GM12878 (cell line): ENCODE results near the gene RETSAT. TPM values are rescaled to one million over a fixed set of nuclear protein-coding genes. Genes with fewer than 3 reads are reported as not detected.
A peak's percentile ranks its signal among the peaks of the same experiment; 100 is the strongest.

Experiments used
- ATAC-seq: fragments of 200-7000 bp; cut with Tn5 transposase; 3 replicates; pipeline ENCODE4 v1.9.1; 2020; ENCODE audit warnings: mild to moderate bottlenecking, moderate library complexity
- BruUV-seq: library from RNA; stranded (reverse); fragments of 400-500 nt; replicated peaks from 2 replicates; lab custom pipeline; 2021; lab: Mats Ljungman, UMichigan
- CTCF ChIA-PET: fragments of 300-600 bp; sonication (Branson Sonifier 250); formaldehyde crosslinking; extraction: SDS; loops from one replicate; lab custom pipeline; 2021; ENCODE audit warnings: inconsistent platforms; lab: Yijun Ruan, JAX
- POLR2A ChIA-PET: fragments of 350-600 bp; formaldehyde crosslinking; extraction: SDS; loops from one replicate; lab custom pipeline; 2021; ENCODE audit warnings: inconsistent platforms; lab: Charles Lee
- RAD21 ChIA-PET: fragments of 300-600 bp; sonication (Branson Sonifier 250); formaldehyde crosslinking; loops from one replicate; lab custom pipeline; 2023; ENCODE audit warnings: antibody characterized with exemption; ENCODE audit not compliant: unreplicated experiment; lab: Charles Lee
- SMC1A ChIA-PET: fragments of 300-600 bp; sonication (Branson Sonifier 250); formaldehyde crosslinking; loops from one replicate; lab custom pipeline; 2023; ENCODE audit not compliant: unreplicated experiment, uncharacterized antibody; lab: Charles Lee
- DNase-seq: peaks from one replicate; pipeline ENCODE4 v3.0.0-alpha.2; 2011; ENCODE audit warnings: low read depth, low spot score
- FAIRE-seq: peaks from 3 replicates; lab custom pipeline; 2011; peaks lifted over from hg19 to GRCh38; lab: Jason Lieb, UNC
- H2AFZ ChIP-seq: 2 replicates; pipeline ENCODE4 v1.6.0; 2011; ENCODE audit warnings: low read depth, low read length, control low read depth; ENCODE audit not compliant: control insufficient read depth
- H3K27ac ChIP-seq: 2 replicates; pipeline ENCODE4 v1.5.1; 2011; ENCODE audit warnings: control low read depth; ENCODE audit not compliant: control insufficient read depth, insufficient read depth
- H3K27me3 ChIP-seq, 2 experiments: replicated peaks in 1 of 2; 2 replicates each; pipeline versions ENCODE4 v1.6.0 to v1.6.1; 2011; ENCODE audit warnings: low read length in 1 of 2; ENCODE audit not compliant: control insufficient read depth in 2 of 2, insufficient read depth in 2 of 2
- H3K36me3 ChIP-seq, 2 experiments: 2 replicates each; pipeline ENCODE4 v1.5.1; 2011; ENCODE audit warnings: low read length in 1 of 2; ENCODE audit not compliant: control insufficient read depth in 2 of 2, insufficient read depth in 2 of 2
- H3K4me1 ChIP-seq: 2 replicates; pipeline ENCODE4 v1.6.1; 2011; ENCODE audit warnings: mild to moderate bottlenecking, low read length, moderate library complexity, mixed read lengths; ENCODE audit not compliant: control insufficient read depth, insufficient read depth
- H3K4me2 ChIP-seq: 2 replicates; pipeline ENCODE4 v1.6.0; 2011; ENCODE audit warnings: control low read depth; ENCODE audit not compliant: control insufficient read depth, insufficient read depth
- H3K4me3 ChIP-seq: fragments of 200-600 bp; sonication (generic); 2 replicates; pipeline ENCODE4 v1.5.1; 2016
- H3K79me2 ChIP-seq: 2 replicates; pipeline ENCODE4 v1.6.0; 2011; ENCODE audit warnings: low read length; ENCODE audit not compliant: control insufficient read depth, insufficient read depth
- H3K9ac ChIP-seq: 2 replicates; pipeline ENCODE4 v1.8.0; 2011; ENCODE audit warnings: low read length, control low read depth, mixed read lengths; ENCODE audit not compliant: control insufficient read depth, insufficient read depth
- H3K9me3 ChIP-seq: replicated peaks from 3 replicates; pipeline ENCODE4 v1.5.1; 2011; ENCODE audit warnings: mild to moderate bottlenecking, low read length; ENCODE audit not compliant: control insufficient read depth, insufficient read depth
- H4K20me1 ChIP-seq: 2 replicates; pipeline ENCODE4 v1.6.0; 2011; ENCODE audit not compliant: control insufficient read depth, insufficient read depth
- NR2F1 ChIP-seq: fragments of 450-650 bp; conservative IDR thresholded peaks from 2 replicates; pipeline ENCODE4 v1.6.1; 2017; ENCODE audit warnings: mild to moderate bottlenecking
- RFX5 ChIP-seq: IDR thresholded peaks from 2 replicates; pipeline ENCODE4 v1.6.1; 2011; ENCODE audit warnings: low read depth, low read length, improper control_type of control experiment
- SUZ12 ChIP-seq: fragments of 200-600 bp; sonication (generic); IDR thresholded peaks from one replicate; pipeline ENCODE4 v1.6.1; 2018; ENCODE audit warnings: antibody characterized with exemption, mild to moderate bottlenecking; ENCODE audit not compliant: unreplicated experiment
- WGBS: methylation state at CpG from one replicate; pipeline ENCODE4 v1.1.6; 2016; ENCODE audit warnings: low lambda C conversion rate; ENCODE audit not compliant: insufficient replicate concordance, insufficient coverage; ENCODE audit errors: missing lambda C conversion rate; 5-methylcytosine and 5-hydroxymethylcytosine counted together
- in situ Hi-C: fragments of 300-500 bp; cut with MboI; formaldehyde crosslinking; loops from 9 replicates; pipeline ENCODE4 v1.14.3; 2018; ENCODE audit warnings: mixed read lengths
- intact Hi-C: fragments of 100-400 bp; cut with micrococcal nuclease; formaldehyde crosslinking; loops from one replicate; pipeline ENCODE4 v1.14.2; 2022; ENCODE audit not compliant: unreplicated experiment
- polyA plus RNA-seq, 11 experiments: library from polyadenylated mRNA; depleted of rRNA in 4 of 11; unstranded in 6 of 11; stranded (reverse) in 5 of 11; fragments of >200 nt; fragmentation: Nextera tagmentation in 4 of 11; fragmentation: Illumina TruSeq in 1 of 11; extraction: Ambion mirVana in 4 of 11; extraction: Trizol in 1 of 11; gene quantifications; 1 replicate in 1 of 11; 2 replicates in 10 of 11; pipeline versions ENCODE4 v1.2.1 to v1.2.3, GENCODE V29; 2011 to 2016; ENCODE audit warnings: inconsistent platforms in 2 of 11, missing spikeins in 2 of 11, low read depth in 1 of 11
- total RNA-seq, 4 experiments: library from RNA; depleted of rRNA in 3 of 4; stranded (reverse); fragments of >200 nt in 3 of 4; fragmentation: Illumina TruSeq in 1 of 4; extraction: Trizol in 1 of 4; gene quantifications; 2 replicates each; pipeline versions ENCODE4 v1.2.1 to v1.2.3, GENCODE V29; 2013 to 2021
- TF ChIP-seq, protein P1 (sequence below): fragments of 450-650 bp; formaldehyde crosslinking; IDR thresholded peaks from 2 replicates; pipeline ENCODE4 v1.5.0; 2022; ENCODE audit warnings: mild to moderate bottlenecking, missing genetic modification characterization

The RETSAT gene
- total and polyA plus RNA-seq, 10 of the 15 experiments (the other 5 are each of a cell fraction or from before 2014, with no cell fraction given): 3.3 to 28.8 (median 22.0) TPM

DNA sequence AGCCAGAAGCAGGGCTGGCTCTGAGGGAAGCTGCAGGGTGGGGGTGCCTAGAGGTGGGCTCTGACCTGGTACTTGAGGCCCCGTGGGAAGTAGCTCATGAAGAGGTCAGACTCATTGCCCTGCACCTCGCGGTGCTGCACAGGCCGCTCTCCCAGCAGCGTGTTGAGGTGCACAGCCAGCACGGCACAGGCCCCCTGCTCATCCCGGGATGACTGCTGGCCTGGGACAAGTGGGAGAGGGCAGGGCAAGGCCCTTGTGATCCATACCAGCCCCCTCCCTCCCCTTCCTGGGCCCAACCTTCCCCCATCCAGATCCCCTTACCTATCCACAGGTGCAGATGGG, 47.1 kb upstream of the RETSAT start:
- H2AFZ ChIP-seq: no peak overlapping the region
- in situ Hi-C loops: no loop called here
- H3K4me3 ChIP-seq: no peak overlapping the region
- TF ChIP-seq SUZ12: no peak
- TF ChIP-seq, protein P1, sequence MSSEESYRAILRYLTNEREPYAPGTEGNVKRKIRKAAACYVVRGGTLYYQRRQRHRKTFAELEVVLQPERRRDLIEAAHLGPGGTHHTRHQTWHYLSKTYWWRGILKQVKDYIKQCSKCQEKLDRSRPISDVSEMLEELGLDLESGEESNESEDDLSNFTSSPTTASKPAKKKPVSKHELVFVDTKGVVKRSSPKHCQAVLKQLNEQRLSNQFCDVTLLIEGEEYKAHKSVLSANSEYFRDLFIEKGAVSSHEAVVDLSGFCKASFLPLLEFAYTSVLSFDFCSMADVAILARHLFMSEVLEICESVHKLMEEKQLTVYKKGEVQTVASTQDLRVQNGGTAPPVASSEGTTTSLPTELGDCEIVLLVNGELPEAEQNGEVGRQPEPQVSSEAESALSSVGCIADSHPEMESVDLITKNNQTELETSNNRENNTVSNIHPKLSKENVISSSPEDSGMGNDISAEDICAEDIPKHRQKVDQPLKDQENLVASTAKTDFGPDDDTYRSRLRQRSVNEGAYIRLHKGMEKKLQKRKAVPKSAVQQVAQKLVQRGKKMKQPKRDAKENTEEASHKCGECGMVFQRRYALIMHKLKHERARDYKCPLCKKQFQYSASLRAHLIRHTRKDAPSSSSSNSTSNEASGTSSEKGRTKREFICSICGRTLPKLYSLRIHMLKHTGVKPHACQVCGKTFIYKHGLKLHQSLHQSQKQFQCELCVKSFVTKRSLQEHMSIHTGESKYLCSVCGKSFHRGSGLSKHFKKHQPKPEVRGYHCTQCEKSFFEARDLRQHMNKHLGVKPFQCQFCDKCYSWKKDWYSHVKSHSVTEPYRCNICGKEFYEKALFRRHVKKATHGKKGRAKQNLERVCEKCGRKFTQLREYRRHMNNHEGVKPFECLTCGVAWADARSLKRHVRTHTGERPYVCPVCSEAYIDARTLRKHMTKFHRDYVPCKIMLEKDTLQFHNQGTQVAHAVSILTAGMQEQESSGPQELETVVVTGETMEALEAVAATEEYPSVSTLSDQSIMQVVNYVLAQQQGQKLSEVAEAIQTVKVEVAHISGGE: no peak
- no peak for TF ChIP-seq RFX5
- TF ChIP-seq NR2F1: no peak
- TF ChIP-seq, all 136 proteins: peak for 0
- FAIRE-seq (no peak), DNase-seq (no peak), ATAC-seq (no peak)
- ChIA-PET RAD21 (no interaction called here), SMC1A (no interaction called here), POLR2A (no interaction called here), CTCF (no interaction called here)
- no peak overlapping the region for H3K9ac ChIP-seq
- H3K9me3 ChIP-seq: no peaks in the 10 kb centered on the region; the same call in 1 of the 3 replicates
- no peak overlapping the region for H3K4me2 ChIP-seq
- H3K79me2 ChIP-seq: no peaks in the 10 kb centered on the region
- H4K20me1 ChIP-seq: no peaks in the 10 kb centered on the region
- H3K4me1 ChIP-seq: peaks cover 11% of the 10 kb centered on the region
- 50% methylated on average over 1 of the region's 7 CpGs for WGBS
- H3K27me3 ChIP-seq: no peaks in the 10 kb centered on the region
- BruUV-seq: TSS peak; percentile 48
- intact Hi-C loops: no loop called here
- H3K36me3 ChIP-seq: no peaks in the 10 kb centered on the region; a peak in 2 of 4 replicates
- no peak overlapping the region for H3K27ac ChIP-seq
